ENCODE measurements around the gene RAD1. TPM values are rescaled to one million over a fixed set of nuclear protein-coding genes. Genes with fewer than 3 reads are reported as not detected.

RAD1 gene
- polyA plus RNA-seq, 1 donor from 2014 or later, result 15.0 TPM

DNA sequence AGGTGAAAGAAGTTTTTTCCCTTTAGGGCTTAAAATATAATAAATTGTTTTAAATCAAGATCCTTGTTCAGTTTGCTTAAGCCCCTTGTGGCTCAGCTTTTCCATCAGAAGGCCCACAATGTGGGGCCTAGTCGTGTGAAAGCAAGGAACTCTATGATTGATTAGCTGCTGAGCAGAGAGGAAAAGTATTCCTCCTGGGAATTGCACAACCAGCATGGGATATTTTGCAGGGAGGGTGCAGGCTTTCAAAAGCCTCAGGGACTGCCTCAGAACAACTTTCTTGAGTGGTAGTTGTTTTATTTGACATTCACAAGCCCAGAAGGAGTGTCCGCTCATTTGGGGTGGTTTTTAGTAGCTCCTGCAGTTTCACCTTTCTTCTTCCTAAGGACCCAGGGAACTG lies 56.5 kb downstream of the RAD1 start:
- Mint-ChIP-seq H3K27me3 (no peaks in the 10 kb centered on the region), H3K9me3 (no peaks in the 10 kb centered on the region), H3K4me1 (peaks cover 3 to 7% (median 5%) of the 10 kb centered on the region in 3 donors), H3K4me3 (no peak overlapping the region), H3K27ac (no peak overlapping the region), H3K36me3 (no peaks in the 10 kb centered on the region)

DNA sequence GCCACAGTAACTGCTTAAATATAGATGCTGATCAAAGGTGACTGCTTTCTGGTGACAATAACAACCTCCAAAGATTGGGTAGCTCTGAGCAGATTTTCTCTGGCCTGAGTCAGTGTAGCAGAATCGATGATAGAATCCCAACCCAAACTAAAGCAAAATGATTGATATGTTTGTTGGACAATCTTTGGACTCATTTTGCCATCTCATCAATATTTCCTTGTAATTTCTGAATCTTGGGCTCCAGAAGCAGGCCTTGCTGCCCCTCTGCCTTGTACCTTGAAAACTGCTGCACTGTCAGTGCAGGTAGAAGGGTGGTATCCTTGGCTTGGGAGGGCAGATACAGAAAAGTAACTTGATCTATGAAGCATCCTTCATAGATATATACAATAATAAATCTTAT lies 57.4 kb downstream of the RAD1 start:
- Mint-ChIP-seq H3K4me3 (no peak overlapping the region), H3K4me1 (peaks cover 3 to 7% (median 5%) of the 10 kb centered on the region in 3 donors), H3K36me3 (no peaks in the 10 kb centered on the region), H3K9me3 (no peaks in the 10 kb centered on the region), H3K27ac (no peak overlapping the region), H3K27me3 (no peaks in the 10 kb centered on the region)

DNA sequence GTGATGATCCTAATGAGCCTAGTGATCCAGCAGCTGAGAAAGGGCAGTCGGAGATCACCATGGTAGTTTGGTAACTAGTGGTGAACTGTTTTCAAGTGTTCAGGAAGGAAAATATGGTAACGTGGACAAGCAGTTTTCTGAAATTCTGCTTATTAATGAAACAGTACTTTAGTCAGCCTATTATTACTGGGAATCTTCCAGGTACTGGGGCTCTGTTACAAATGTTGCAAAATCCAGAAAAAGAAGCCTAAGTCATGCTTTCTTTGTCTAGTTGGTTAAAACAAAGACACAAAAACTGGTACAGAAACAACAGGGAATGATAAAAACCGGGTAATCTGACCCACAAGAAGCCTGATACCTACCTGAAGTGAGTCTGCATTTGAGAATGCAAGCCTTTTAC lies 58.1 kb downstream of the RAD1 start:
- H3K27ac Mint-ChIP-seq, result no peak overlapping the region
- no peak overlapping the region for H3K4me3 Mint-ChIP-seq
- H3K9me3 Mint-ChIP-seq, result peaks cover 0 to 3% (median 0%) of the 10 kb centered on the region in 3 donors
- no peaks in the 10 kb centered on the region for H3K27me3 Mint-ChIP-seq
- no peaks in the 10 kb centered on the region for H3K36me3 Mint-ChIP-seq
- H3K4me1 Mint-ChIP-seq, result peaks cover 3 to 7% (median 5%) of the 10 kb centered on the region in 3 donors

Other genes starting within 250 kb of the RAD1 start
- not detected for gene TTC23L, start 76.3 kb downstream of the RAD1 start, polyA plus RNA-seq
- 49.7 TPM for gene BRIX1, start 207 bp upstream of the RAD1 start, polyA plus RNA-seq
- gene DNAJC21, start 14.1 kb upstream of the RAD1 start, polyA plus RNA-seq, result 14.8 TPM
- gene AGXT2, start 132.4 kb upstream of the RAD1 start, polyA plus RNA-seq, result not detected